Coronary artery (tissue), 2 donors: Measurements from ENCODE around the gene CHMP2B.

Source experiments
- DNase-seq: peaks from one replicate; pipeline ENCODE4 v3.0.0-alpha.2; 2017; ENCODE audit warnings: low spot score
- H3K27ac ChIP-seq, 2 donors: fragments of 200-600 bp; sonication (generic); one replicate each; pipeline ENCODE4 v1.5.1; 2016 to 2019
- H3K4me3 ChIP-seq: fragments of 200-600 bp; sonication (generic); 2 replicates; pipeline ENCODE4 v1.5.1; 2016; ENCODE audit warnings: mild to moderate bottlenecking, moderate library complexity
- TF ChIP-seq, protein P1 (sequence below): fragments of 200-600 bp; sonication (generic); IDR thresholded peaks from one replicate; pipeline ENCODE4 v1.5.1; 2019; ENCODE audit warnings: antibody characterized with exemption

The CHMP2B gene

DNA sequence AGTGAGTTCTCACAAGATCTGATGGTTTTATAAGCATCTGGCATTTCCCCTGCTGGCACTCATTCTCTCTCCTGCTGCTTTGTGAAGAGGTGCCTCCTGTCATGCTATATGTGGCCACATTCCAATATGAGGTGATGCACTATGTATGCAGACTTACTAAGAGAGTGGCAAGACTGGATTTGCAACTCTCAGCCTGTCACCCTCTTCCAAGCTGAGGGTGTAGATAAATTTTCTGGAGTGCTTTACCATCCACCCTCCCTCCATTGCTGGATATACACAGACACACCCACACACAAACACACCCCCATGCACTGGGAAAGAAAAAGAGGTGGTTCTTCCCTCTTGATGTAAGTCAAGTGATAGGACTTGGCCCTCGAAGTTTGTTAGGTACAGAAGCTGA lies 30.2 kb upstream of the CHMP2B start:
- H3K27ac ChIP-seq = no peak overlapping the region
- TF ChIP-seq, protein P1, sequence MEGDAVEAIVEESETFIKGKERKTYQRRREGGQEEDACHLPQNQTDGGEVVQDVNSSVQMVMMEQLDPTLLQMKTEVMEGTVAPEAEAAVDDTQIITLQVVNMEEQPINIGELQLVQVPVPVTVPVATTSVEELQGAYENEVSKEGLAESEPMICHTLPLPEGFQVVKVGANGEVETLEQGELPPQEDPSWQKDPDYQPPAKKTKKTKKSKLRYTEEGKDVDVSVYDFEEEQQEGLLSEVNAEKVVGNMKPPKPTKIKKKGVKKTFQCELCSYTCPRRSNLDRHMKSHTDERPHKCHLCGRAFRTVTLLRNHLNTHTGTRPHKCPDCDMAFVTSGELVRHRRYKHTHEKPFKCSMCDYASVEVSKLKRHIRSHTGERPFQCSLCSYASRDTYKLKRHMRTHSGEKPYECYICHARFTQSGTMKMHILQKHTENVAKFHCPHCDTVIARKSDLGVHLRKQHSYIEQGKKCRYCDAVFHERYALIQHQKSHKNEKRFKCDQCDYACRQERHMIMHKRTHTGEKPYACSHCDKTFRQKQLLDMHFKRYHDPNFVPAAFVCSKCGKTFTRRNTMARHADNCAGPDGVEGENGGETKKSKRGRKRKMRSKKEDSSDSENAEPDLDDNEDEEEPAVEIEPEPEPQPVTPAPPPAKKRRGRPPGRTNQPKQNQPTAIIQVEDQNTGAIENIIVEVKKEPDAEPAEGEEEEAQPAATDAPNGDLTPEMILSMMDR = no peak
- DNase-seq = no peak
- no peak overlapping the region for H3K4me3 ChIP-seq

DNA sequence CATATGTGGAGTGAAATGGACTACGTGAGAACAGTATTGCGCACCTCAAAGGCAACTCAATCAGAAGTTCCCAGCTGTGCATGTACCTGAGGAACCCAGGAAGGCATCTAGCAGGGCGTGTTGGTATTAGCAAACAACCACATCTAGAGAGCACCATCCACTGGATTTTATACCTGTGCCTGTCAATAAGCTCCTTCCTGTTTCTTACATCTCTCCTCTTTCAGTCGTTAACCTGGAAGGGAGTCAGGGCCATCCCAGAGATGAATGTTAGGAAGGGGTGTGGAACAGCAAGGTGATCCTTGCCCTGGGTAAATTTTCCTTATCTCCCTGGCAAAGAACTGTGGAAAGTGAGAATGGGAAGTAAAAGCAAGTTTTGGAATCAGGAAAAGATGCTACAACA lies 29.6 kb upstream of the CHMP2B start:
- no peak for DNase-seq
- Histone ChIP-seq H3K27ac (no peak overlapping the region), H3K4me3 (no peak overlapping the region)
- TF ChIP-seq, protein P1 = no peak

DNA sequence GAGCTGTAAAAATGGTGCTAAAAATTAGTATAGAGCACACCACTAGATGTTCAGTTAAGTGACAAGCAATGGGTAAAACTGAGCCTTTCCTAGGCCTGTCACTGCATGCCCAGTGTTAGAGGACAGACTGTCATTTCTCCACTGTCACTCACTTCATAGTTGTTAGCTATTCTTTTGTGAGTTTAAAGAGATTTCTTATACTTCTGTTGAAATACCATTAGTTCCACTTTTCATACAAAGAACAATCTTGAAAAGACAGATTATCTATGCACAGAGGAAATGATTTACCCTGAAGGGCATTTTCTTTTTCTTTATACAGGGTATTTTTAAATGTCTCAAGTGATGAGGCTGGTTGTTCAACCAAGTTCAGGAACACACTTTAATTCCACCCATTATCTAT lies 28.3 kb upstream of the CHMP2B start:
- H3K27ac ChIP-seq = no peak overlapping the region
- TF ChIP-seq, protein P1 = no peak
- DNase-seq = no peak
- H3K4me3 ChIP-seq = no peak overlapping the region

DNA sequence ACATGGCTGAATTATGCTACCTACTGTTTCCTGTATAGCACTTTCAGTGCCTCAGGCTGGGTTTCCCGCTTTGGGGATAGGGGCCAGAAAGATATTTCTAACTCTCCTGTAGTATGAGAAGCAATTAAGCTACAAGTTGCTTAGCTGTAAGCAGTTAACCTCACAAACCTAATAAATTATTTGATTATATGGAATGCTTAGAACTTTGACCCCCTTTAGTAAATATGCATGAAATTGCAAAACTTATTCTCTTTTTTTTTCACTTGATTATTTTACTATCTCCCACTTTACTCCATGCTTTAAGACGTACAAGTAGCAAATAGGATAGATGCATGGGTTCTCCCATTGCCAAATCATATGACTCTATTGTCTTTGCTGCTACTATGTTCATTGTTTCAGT lies 27.5 kb upstream of the CHMP2B start:
- H3K4me3 ChIP-seq = no peak overlapping the region
- no peak overlapping the region for H3K27ac ChIP-seq
- TF ChIP-seq, protein P1 = no peak
- DNase-seq = no peak

DNA sequence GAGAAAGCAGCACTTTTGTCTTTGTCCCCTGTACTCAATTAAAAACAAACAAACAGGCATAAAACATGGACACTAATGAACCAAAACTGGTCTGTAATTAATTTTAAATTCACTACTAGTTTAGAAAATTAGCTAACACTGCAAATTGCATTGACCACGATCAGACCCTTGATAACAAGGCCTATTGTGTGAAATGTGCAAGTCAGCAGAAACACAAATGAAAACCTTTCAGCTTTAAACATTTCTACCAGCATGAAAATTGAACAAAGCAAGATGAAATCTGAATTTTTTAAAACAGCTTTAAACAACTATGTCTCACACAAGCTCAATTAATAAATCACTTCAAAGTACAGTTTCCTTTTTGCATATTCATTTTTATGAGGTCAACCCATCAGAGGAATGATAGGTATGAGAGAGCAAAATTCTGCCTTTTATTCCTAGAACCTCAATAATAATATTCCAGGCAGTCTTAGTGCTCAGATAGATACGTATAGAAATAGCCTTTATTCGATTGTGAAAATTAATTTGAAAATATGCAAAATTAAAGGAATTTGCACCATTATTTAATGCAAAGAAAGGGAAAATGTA lies 27.0 kb upstream of the CHMP2B start:
- no peak for DNase-seq
- no peak overlapping the region for H3K4me3 ChIP-seq
- H3K27ac ChIP-seq = no peak overlapping the region
- TF ChIP-seq, protein P1 = no peak

DNA sequence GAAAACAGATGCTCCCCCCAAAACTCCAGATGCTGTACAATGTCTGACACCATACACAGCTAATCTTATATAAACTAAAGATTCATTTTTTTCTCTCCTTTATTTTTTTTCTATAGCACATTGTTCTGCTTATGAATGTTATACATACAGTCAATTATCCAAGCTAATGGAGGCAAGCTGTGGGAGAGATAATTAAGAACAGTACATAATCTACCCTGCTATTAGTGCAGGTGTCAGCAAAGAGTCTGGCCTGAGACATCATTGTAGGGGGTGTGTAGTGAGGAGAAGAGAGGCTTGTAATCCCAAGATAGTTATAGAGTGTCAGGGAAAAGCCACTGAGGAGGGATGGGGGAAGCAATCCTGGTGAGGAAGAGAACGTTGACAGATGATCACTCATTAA lies 25.4 kb upstream of the CHMP2B start:
- Histone ChIP-seq H3K27ac (no peak overlapping the region), H3K4me3 (no peak overlapping the region)
- TF ChIP-seq, protein P1 = no peak
- no peak for DNase-seq

DNA sequence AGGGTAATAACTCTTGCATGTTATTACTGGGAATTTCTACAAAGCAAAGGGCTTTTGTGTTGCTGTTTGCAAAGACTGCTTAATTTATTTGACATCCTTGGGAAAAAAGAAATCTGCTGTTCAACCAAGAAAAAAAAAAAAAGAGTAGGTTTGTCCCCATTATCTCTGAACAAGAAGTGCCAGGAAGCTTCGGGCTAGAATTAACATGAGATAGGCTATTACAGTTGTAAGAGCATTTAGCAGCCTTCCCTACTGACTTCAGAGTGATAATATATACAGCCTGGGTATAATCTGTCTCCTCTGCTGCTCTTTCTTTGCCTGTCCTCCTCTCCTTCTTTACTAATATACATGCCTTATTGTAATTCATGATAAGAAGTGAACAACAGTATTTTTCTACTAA lies 23.3 kb upstream of the CHMP2B start:
- TF ChIP-seq, protein P1 = no peak
- DNase-seq = no peak

More for the DNA sequence above, 23.3 kb upstream of the CHMP2B start:
- H3K27ac ChIP-seq = no peak overlapping the region
- no peak overlapping the region for H3K4me3 ChIP-seq
